GM21717 (cell line): ENCODE measurements around the gene CLRN3.

Source experiments
- ATAC-seq: cut with Tn5 transposase; IDR thresholded peaks from one replicate; pipeline ENCODE4 v1.9.1; 2021; ENCODE audit warnings: mild to moderate bottlenecking, moderate library complexity; ENCODE audit not compliant: unreplicated experiment

The CLRN3 gene

GRCh38 chr10:127892743-127893142 is at the start of gene CLRN3:
Gene CLRN3 (minus strand): TSS chr10:127892941. CDS start chr10:127892784, 157 bp downstream.
- ATAC-seq, result no peak

- no peak for ATAC-seq
Observed at GRCh38 chr10:127940866-127941640, 48.3 kb upstream of the CLRN3 start.

- no peak for ATAC-seq
Observed at GRCh38 chr10:127939786-127940330, 47.1 kb upstream of the CLRN3 start.

GRCh38 chr10:127937915-127938463 is 45.2 kb upstream of the CLRN3 start:
- no peak for ATAC-seq

- no peak for ATAC-seq
Observed at GRCh38 chr10:127937069-127937468, 44.3 kb upstream of the CLRN3 start.

- ATAC-seq, result no peak
Observed at GRCh38 chr10:127935071-127935561, 42.4 kb upstream of the CLRN3 start.

- no peak for ATAC-seq
Observed at GRCh38 chr10:127934383-127934782, 41.6 kb upstream of the CLRN3 start.

- no peak for ATAC-seq
Observed at GRCh38 chr10:127933271-127933670, 40.5 kb upstream of the CLRN3 start.

- ATAC-seq, result no peak
Observed at GRCh38 chr10:127932521-127933270, 40.0 kb upstream of the CLRN3 start.

- ATAC-seq, result no peak
Observed at GRCh38 chr10:127928021-127928806, 35.5 kb upstream of the CLRN3 start.

GRCh38 chr10:127926455-127926854 is 33.7 kb upstream of the CLRN3 start:
- no peak for ATAC-seq

- no peak for ATAC-seq
Observed at GRCh38 chr10:127925471-127926207, 32.9 kb upstream of the CLRN3 start.

GRCh38 chr10:127923646-127924045 is 30.9 kb upstream of the CLRN3 start:
- ATAC-seq, result no peak

- ATAC-seq, result no peak
Observed at GRCh38 chr10:127922675-127923366, 30.1 kb upstream of the CLRN3 start.

GRCh38 chr10:127922206-127922605 is 29.5 kb upstream of the CLRN3 start:
- ATAC-seq, result no peak

- no peak for ATAC-seq
Observed at GRCh38 chr10:127921753-127922145, 29.0 kb upstream of the CLRN3 start.

- ATAC-seq, result no peak
Observed at GRCh38 chr10:127921075-127921752, 28.5 kb upstream of the CLRN3 start.

GRCh38 chr10:127920306-127921074 is 27.7 kb upstream of the CLRN3 start:
- ATAC-seq, result no peak
